ENCODE results near the gene MTX2.

DNA sequence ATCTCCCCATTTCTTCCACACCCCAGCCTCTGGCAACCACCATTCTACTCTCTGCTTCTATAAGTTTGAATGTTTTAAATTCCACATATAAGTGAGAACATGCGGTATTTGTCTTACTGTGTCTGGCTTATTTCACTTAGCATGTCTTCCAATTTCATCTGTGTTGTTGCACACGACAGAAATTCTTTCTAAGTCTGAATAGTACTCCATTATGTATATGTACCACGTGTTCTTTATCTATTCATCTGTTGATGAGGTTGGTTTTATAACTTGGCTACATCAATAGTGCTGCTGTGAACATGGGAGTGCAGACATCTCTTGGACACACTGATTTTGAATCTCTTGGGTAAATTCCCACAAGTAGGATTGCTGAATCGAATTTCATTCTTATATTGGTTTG, 31.8 kb upstream of the MTX2 start:
- TF ChIP-seq CTCF (IDR thresholded peaks at IDR 0.05) (no peak), POLR2A (IDR thresholded peaks at IDR 0.05) (no peak)

All from lower leg skin (tissue), 3 donors.